Activated T-cell treated with anti-CD3 and anti-CD28 coated beads, Interleukin-2, amount 50 U/mL, for 4 hours (primary cell): ENCODE data around the gene GARNL3. TPM values are rescaled to one million over a fixed set of nuclear protein-coding genes. Genes with fewer than 3 reads are reported as not detected.

ENCODE experiments used
- ATAC-seq, 2 donors: fragments of 200-7000 bp; cut with Tn5 transposase; one replicate each; pipeline ENCODE4 v1.10.0; 2021
- DNase-seq: peaks from one replicate; pipeline ENCODE4 v3.0.0-alpha.2; 2020
- H3K27me3 Mint-ChIP-seq: one replicate; pipeline ENCODE4 v1.8.0; 2021; ENCODE audit warnings: low read depth, mixed read lengths
- H3K36me3 Mint-ChIP-seq: one replicate; pipeline ENCODE4 v1.8.0; 2022; ENCODE audit warnings: mixed read lengths; ENCODE audit not compliant: insufficient read depth
- H3K4me1 Mint-ChIP-seq: one replicate; pipeline ENCODE4 v1.8.0; 2021; ENCODE audit warnings: low read depth, mixed read lengths
- H3K4me3 Mint-ChIP-seq: one replicate; pipeline ENCODE4 v1.8.0; 2021; ENCODE audit warnings: mild to moderate bottlenecking, moderate library complexity, mixed read lengths
- H3K9me3 Mint-ChIP-seq: one replicate; pipeline ENCODE4 v1.8.0; 2021; ENCODE audit warnings: mixed read lengths
- total RNA-seq, 3 donors: library from RNA; stranded (reverse); gene quantifications; one replicate each; pipeline ENCODE4 v1.2.1, GENCODE V29; 2021

The GARNL3 gene
- total RNA-seq, 3 donors from 2014 or later: 0.66 to 1.5 (median 0.66) TPM

GRCh38 chr9:127279717-127280285 lies 15.2 kb downstream of the GARNL3 start:
- no peaks in the 10 kb centered on the region for H3K9me3 Mint-ChIP-seq
- ATAC-seq (no peak), DNase-seq (no peak)
- no peaks in the 10 kb centered on the region for H3K27me3 Mint-ChIP-seq
- H3K4me1 Mint-ChIP-seq: peaks cover 2% of the 10 kb centered on the region
- H3K36me3 Mint-ChIP-seq: no peaks in the 10 kb centered on the region
- H3K4me3 Mint-ChIP-seq: no peak overlapping the region

GRCh38 chr9:127280880-127281660 lies 16.5 kb downstream of the GARNL3 start:
- H3K4me1 Mint-ChIP-seq: peaks cover 2% of the 10 kb centered on the region
- H3K36me3 Mint-ChIP-seq: no peaks in the 10 kb centered on the region
- ATAC-seq (no peak), DNase-seq (no peak)
- no peaks in the 10 kb centered on the region for H3K9me3 Mint-ChIP-seq
- H3K27me3 Mint-ChIP-seq: peaks cover under 1% of the 10 kb centered on the region
- H3K4me3 Mint-ChIP-seq: no peak overlapping the region

- Mint-ChIP-seq H3K4me3 (no peak overlapping the region), H3K36me3 (no peaks in the 10 kb centered on the region), H3K4me1 (peaks cover 2% of the 10 kb centered on the region), H3K9me3 (no peaks in the 10 kb centered on the region), H3K27me3 (peaks cover 7% of the 10 kb centered on the region)
- ATAC-seq (no peak), DNase-seq (no peak)
Measured at GRCh38 chr9:127281891-127282290, 17.3 kb downstream of the GARNL3 start.

GRCh38 chr9:127282611-127283010 lies 18.0 kb downstream of the GARNL3 start:
- H3K27me3 Mint-ChIP-seq: peaks cover 10% of the 10 kb centered on the region
- H3K36me3 Mint-ChIP-seq: no peaks in the 10 kb centered on the region
- no peak overlapping the region for H3K4me3 Mint-ChIP-seq
- no peak for DNase-seq
- H3K4me1 Mint-ChIP-seq: peaks cover 2% of the 10 kb centered on the region
- ATAC-seq: no peak
- no peaks in the 10 kb centered on the region for H3K9me3 Mint-ChIP-seq

- Mint-ChIP-seq H3K4me1 (peaks cover 2% of the 10 kb centered on the region), H3K4me3 (no peak overlapping the region), H3K36me3 (no peaks in the 10 kb centered on the region), H3K9me3 (no peaks in the 10 kb centered on the region), H3K27me3 (peaks cover 15% of the 10 kb centered on the region)
- ATAC-seq: no peak
- no peak for DNase-seq
Measured at GRCh38 chr9:127283135-127283534, 18.6 kb downstream of the GARNL3 start.

GRCh38 chr9:127283917-127284497 lies 19.4 kb downstream of the GARNL3 start:
- H3K9me3 Mint-ChIP-seq: no peaks in the 10 kb centered on the region
- no peaks in the 10 kb centered on the region for H3K36me3 Mint-ChIP-seq
- H3K4me1 Mint-ChIP-seq: no peaks in the 10 kb centered on the region
- peaks cover 19% of the 10 kb centered on the region for H3K27me3 Mint-ChIP-seq
- ATAC-seq: peak in 1 of 2 donors; percentile 40
- H3K4me3 Mint-ChIP-seq: no peak overlapping the region
- DNase-seq: peak; percentile 8

GRCh38 chr9:127285965-127286364 lies 21.4 kb downstream of the GARNL3 start:
- no peak for DNase-seq
- Mint-ChIP-seq H3K4me3 (no peak overlapping the region), H3K4me1 (no peaks in the 10 kb centered on the region), H3K36me3 (no peaks in the 10 kb centered on the region), H3K27me3 (peaks cover 22% of the 10 kb centered on the region), H3K9me3 (no peaks in the 10 kb centered on the region)
- ATAC-seq: no peak

- H3K4me1 Mint-ChIP-seq: no peaks in the 10 kb centered on the region
- no peak for DNase-seq
- no peak overlapping the region for H3K4me3 Mint-ChIP-seq
- H3K27me3 Mint-ChIP-seq: peaks cover 29% of the 10 kb centered on the region
- no peaks in the 10 kb centered on the region for H3K36me3 Mint-ChIP-seq
- no peaks in the 10 kb centered on the region for H3K9me3 Mint-ChIP-seq
- ATAC-seq: no peak
Measured at GRCh38 chr9:127290561-127291065, 26.0 kb downstream of the GARNL3 start.

GRCh38 chr9:127291246-127291778 lies 26.7 kb downstream of the GARNL3 start:
- Mint-ChIP-seq H3K4me3 (no peak overlapping the region), H3K36me3 (no peaks in the 10 kb centered on the region), H3K27me3 (peaks cover 30% of the 10 kb centered on the region), H3K4me1 (no peaks in the 10 kb centered on the region), H3K9me3 (no peaks in the 10 kb centered on the region)
- no peak for ATAC-seq
- DNase-seq: no peak

- DNase-seq: no peak
- Mint-ChIP-seq H3K9me3 (no peaks in the 10 kb centered on the region), H3K27me3 (peaks cover 29% of the 10 kb centered on the region), H3K4me3 (no peak overlapping the region), H3K36me3 (no peaks in the 10 kb centered on the region), H3K4me1 (no peaks in the 10 kb centered on the region)
- no peak for ATAC-seq
Measured at GRCh38 chr9:127292415-127292814, 27.8 kb downstream of the GARNL3 start.

GRCh38 chr9:127293328-127293727 lies 28.8 kb downstream of the GARNL3 start:
- no peak overlapping the region for H3K4me3 Mint-ChIP-seq
- H3K36me3 Mint-ChIP-seq: no peaks in the 10 kb centered on the region
- no peaks in the 10 kb centered on the region for H3K4me1 Mint-ChIP-seq
- H3K27me3 Mint-ChIP-seq: peaks cover 21% of the 10 kb centered on the region
- no peaks in the 10 kb centered on the region for H3K9me3 Mint-ChIP-seq
- no peak for DNase-seq
- ATAC-seq: no peak

GRCh38 chr9:127293767-127294166 lies 29.2 kb downstream of the GARNL3 start:
- H3K27me3 Mint-ChIP-seq: peaks cover 21% of the 10 kb centered on the region
- H3K4me3 Mint-ChIP-seq: no peak overlapping the region
- H3K9me3 Mint-ChIP-seq: no peaks in the 10 kb centered on the region
- ATAC-seq (no peak), DNase-seq (no peak)
- H3K36me3 Mint-ChIP-seq: no peaks in the 10 kb centered on the region
- no peaks in the 10 kb centered on the region for H3K4me1 Mint-ChIP-seq

- Mint-ChIP-seq H3K4me3 (no peak overlapping the region), H3K9me3 (no peaks in the 10 kb centered on the region), H3K27me3 (peaks cover 18% of the 10 kb centered on the region), H3K36me3 (no peaks in the 10 kb centered on the region), H3K4me1 (no peaks in the 10 kb centered on the region)
- no peak for ATAC-seq
- DNase-seq: no peak
Measured at GRCh38 chr9:127295005-127295404, 30.4 kb downstream of the GARNL3 start.

- ATAC-seq: no peak
- H3K4me1 Mint-ChIP-seq: no peaks in the 10 kb centered on the region
- H3K9me3 Mint-ChIP-seq: no peaks in the 10 kb centered on the region
- no peak overlapping the region for H3K4me3 Mint-ChIP-seq
- H3K27me3 Mint-ChIP-seq: peaks cover 9% of the 10 kb centered on the region
- no peak for DNase-seq
- H3K36me3 Mint-ChIP-seq: no peaks in the 10 kb centered on the region
Measured at GRCh38 chr9:127300886-127301447, 36.4 kb downstream of the GARNL3 start.
